OCI-LY1 (cell line): Measurements from ENCODE around the gene TACC3.

Experiments
- H2AFZ ChIP-seq: fragments of 200-600 bp; sonication (generic), shearing (Covaris generic); 2 replicates; pipeline ENCODE4 v1.6.0; 2014; ENCODE audit warnings: antibody characterized with exemption, mild to moderate bottlenecking, low read length
- H3F3A ChIP-seq: fragments of 200-600 bp; sonication (generic), shearing (Covaris generic); 2 replicates; pipeline ENCODE4 v1.6.0; 2014; ENCODE audit warnings: mild to moderate bottlenecking, antibody characterized with exemption, low read length, moderate library complexity; ENCODE audit not compliant: insufficient read depth
- H3K27ac ChIP-seq: fragments of 200-600 bp; sonication (generic); 2 replicates; pipeline ENCODE4 v1.5.1; 2014; ENCODE audit warnings: low read length, mixed run types, mild to moderate bottlenecking, low read depth; ENCODE audit not compliant: poor library complexity, severe bottlenecking
- H3K27me3 ChIP-seq: fragments of 200-600 bp; sonication (generic); 2 replicates; pipeline ENCODE4 v1.6.0; 2014; ENCODE audit warnings: antibody characterized with exemption, mild to moderate bottlenecking, low read length, moderate library complexity; ENCODE audit not compliant: insufficient read depth
- H3K36me3 ChIP-seq: fragments of 200-600 bp; sonication (generic); 2 replicates; pipeline ENCODE4 v1.6.1; 2014; ENCODE audit warnings: mild to moderate bottlenecking, antibody characterized with exemption, low read length, moderate library complexity, mixed read lengths; ENCODE audit not compliant: insufficient read depth
- H3K4me1 ChIP-seq: fragments of 200-600 bp; sonication (generic); 2 replicates; pipeline ENCODE4 v1.5.1; 2014; ENCODE audit warnings: mild to moderate bottlenecking, low read length, moderate library complexity; ENCODE audit not compliant: insufficient read depth, severe bottlenecking
- H3K4me2 ChIP-seq: fragments of 200-600 bp; sonication (generic), shearing (Covaris generic); 2 replicates; pipeline ENCODE4 v1.6.1; 2014; ENCODE audit warnings: low read length
- H3K4me3 ChIP-seq: fragments of 200-600 bp; sonication (generic); 2 replicates; pipeline ENCODE4 v1.5.1; 2014; ENCODE audit warnings: low read length, low read depth, mild to moderate bottlenecking, mixed read lengths; ENCODE audit not compliant: poor library complexity, severe bottlenecking
- H3K79me2 ChIP-seq: fragments of 200-600 bp; shearing (Covaris generic); 2 replicates; pipeline ENCODE4 v1.6.1; 2016; ENCODE audit warnings: mixed run types, low read length, mixed read lengths; ENCODE audit not compliant: insufficient read depth
- H3K9ac ChIP-seq: fragments of 200-600 bp; sonication (generic), shearing (Covaris generic); 2 replicates; pipeline ENCODE4 v1.6.1; 2014; ENCODE audit warnings: mild to moderate bottlenecking, low read length, mixed read lengths
- H3K9me2 ChIP-seq: fragments of 200-600 bp; sonication (generic), shearing (Covaris generic); 2 replicates; pipeline ENCODE4 v1.6.1; 2014; ENCODE audit warnings: low read depth, mild to moderate bottlenecking, low read length, mixed read lengths
- H3K9me3 ChIP-seq: fragments of 200-600 bp; shearing (Covaris generic); 2 replicates; pipeline ENCODE4 v1.6.1; 2014; ENCODE audit warnings: low read length, mixed read lengths
- H4K20me1 ChIP-seq: fragments of 200-600 bp; sonication (generic), shearing (Covaris generic); 2 replicates; pipeline ENCODE4 v1.6.0; 2016; ENCODE audit warnings: mild to moderate bottlenecking, low read length; ENCODE audit not compliant: insufficient read depth
- EZH2 ChIP-seq: fragments of 200-600 bp; sonication (generic), shearing (Covaris generic); IDR thresholded peaks from 2 replicates; pipeline ENCODE4 v1.8.0; 2017; ENCODE audit warnings: borderline replicate concordance, mixed run types, mild to moderate bottlenecking, antibody characterized with exemption, low read length, moderate library complexity, mixed read lengths
- TF ChIP-seq, protein P1 (sequence below): fragments of 200-600 bp; sonication (generic), shearing (Covaris generic); IDR thresholded peaks from 2 replicates; pipeline ENCODE4 v1.5.1; 2017; ENCODE audit warnings: mild to moderate bottlenecking, antibody characterized with exemption, low read length, moderate library complexity, mixed read lengths

The TACC3 gene

DNA sequence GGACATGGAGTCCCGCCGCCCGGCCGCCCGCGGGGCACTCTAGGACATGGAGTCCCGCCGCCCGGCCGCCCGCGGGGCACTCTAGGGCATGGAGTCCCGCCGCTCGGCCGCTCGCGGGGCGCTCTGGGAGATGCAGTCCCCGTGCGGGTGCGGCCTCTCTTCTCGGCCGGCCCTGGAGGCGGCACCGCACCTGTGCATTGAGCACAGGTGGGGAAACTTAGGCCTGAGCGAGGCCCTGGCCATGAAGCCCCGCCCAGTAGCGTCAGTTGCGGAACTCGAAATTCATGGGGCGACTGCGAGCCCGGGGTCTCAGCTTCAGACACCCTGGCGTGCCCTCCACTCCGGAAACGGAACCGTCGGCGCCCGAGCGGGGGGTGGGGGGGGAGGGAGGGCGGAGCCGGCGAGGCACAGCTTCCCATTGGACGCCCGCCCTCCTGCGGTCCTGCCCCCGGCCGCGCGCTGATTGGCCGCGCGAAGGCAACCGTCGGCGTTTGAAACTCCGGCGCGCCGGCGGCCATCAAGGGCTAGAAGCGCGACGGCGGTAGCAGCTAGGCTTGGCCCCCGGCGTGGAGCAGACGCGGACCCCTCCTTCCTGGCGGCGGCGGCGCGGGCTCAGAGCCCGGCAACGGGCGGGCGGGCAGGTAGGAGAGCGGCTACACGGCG, at the start of gene TACC3, which contains the start of gene TMEM129:
Gene TACC3 (plus strand): TSS at position 519 of the 663 bp plus-strand sequence. CDS start 1,901 bp downstream, outside the sequence.
Gene TMEM129 (minus strand): TSS at position 321 of the 663 bp plus-strand sequence. CDS start 486 bp downstream, outside the sequence.
- Histone ChIP-seq H3K79me2 (peaks cover 8% of the 10 kb centered on the region), H3K36me3 (peaks cover 24% of the 10 kb centered on the region), H3K9ac (peak within 1 kb of the TSS; percentile 92), H4K20me1 (no peaks in the 10 kb centered on the region), H3F3A (no peaks in the 10 kb centered on the region; the same call in 1 of the 2 replicates), H3K27me3 (no peaks in the 10 kb centered on the region), H3K27ac (peak within 1 kb of the TSS; percentile 97), H2AFZ (no peak within 1 kb of the TSS), H3K4me2 (peak within 1 kb of the TSS; percentile 98), H3K9me2 (no peaks in the 10 kb centered on the region), H3K4me1 (peaks cover 76% of the 10 kb centered on the region), H3K9me3 (no peaks in the 10 kb centered on the region), H3K4me3 (peak within 1 kb of the TSS; percentile 93)
- TF ChIP-seq EZH2, result no peak
- TF ChIP-seq, protein P1, sequence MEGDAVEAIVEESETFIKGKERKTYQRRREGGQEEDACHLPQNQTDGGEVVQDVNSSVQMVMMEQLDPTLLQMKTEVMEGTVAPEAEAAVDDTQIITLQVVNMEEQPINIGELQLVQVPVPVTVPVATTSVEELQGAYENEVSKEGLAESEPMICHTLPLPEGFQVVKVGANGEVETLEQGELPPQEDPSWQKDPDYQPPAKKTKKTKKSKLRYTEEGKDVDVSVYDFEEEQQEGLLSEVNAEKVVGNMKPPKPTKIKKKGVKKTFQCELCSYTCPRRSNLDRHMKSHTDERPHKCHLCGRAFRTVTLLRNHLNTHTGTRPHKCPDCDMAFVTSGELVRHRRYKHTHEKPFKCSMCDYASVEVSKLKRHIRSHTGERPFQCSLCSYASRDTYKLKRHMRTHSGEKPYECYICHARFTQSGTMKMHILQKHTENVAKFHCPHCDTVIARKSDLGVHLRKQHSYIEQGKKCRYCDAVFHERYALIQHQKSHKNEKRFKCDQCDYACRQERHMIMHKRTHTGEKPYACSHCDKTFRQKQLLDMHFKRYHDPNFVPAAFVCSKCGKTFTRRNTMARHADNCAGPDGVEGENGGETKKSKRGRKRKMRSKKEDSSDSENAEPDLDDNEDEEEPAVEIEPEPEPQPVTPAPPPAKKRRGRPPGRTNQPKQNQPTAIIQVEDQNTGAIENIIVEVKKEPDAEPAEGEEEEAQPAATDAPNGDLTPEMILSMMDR, result no peak

DNA sequence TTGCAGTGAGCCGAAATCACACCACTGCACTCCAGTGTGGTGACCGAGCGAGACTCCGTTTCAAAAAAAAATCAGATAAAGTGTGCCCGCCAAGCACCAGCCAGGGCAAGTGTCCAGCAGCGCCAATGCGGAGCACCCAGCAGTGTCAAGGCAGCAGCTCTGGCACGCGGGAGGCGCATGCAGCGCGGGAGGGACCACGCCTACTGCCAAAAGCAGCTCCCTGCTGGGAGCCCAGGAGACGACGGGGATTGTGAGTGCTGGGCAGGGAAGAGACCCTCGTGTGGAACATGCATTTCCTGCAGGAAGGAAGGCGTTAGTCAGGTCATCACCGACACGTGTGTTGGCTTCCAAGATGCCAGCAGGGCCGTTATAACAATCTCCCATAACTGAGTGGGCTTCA, 47.6 kb upstream of the TACC3 start:
- Histone ChIP-seq H2AFZ (no peak overlapping the region), H3K27me3 (no peaks in the 10 kb centered on the region), H3K4me2 (no peak overlapping the region), H3K4me1 (no peaks in the 10 kb centered on the region), H3K9me2 (no peaks in the 10 kb centered on the region), H3K9ac (no peak overlapping the region), H3F3A (no peaks in the 10 kb centered on the region), H3K36me3 (no peaks in the 10 kb centered on the region), H4K20me1 (no peaks in the 10 kb centered on the region), H3K9me3 (no peaks in the 10 kb centered on the region), H3K27ac (no peak overlapping the region), H3K4me3 (no peak overlapping the region), H3K79me2 (no peaks in the 10 kb centered on the region)
- TF ChIP-seq EZH2, result no peak
- TF ChIP-seq, protein P1, result no peak

DNA sequence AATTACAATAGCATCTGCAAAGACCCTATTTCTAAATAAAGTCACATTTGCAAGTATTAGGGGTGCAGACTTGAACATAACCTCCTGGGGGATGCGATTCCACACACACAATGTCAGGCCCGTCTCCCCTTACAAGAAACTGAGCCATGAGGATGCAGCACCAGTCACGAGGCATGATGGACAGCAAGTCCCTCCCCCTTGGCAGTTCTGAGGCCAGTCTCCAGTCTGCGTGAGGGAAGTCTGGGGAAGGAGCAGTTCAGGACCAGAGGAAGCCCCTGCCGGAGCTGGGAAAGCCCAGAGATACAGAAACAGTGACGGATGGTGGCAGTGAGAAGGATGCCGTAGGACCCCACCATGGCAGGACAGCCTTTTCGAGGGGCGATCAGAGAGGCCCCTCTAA, 46.6 kb upstream of the TACC3 start:
- H3K27ac ChIP-seq, result no peak overlapping the region
- H3K4me1 ChIP-seq, result no peaks in the 10 kb centered on the region
- H3K4me3 ChIP-seq, result no peak overlapping the region
- no peak overlapping the region for H2AFZ ChIP-seq
- TF ChIP-seq, protein P1, result no peak
- TF ChIP-seq EZH2, result no peak
- no peaks in the 10 kb centered on the region for H3K79me2 ChIP-seq
- no peak overlapping the region for H3K9ac ChIP-seq
- no peak overlapping the region for H3K4me2 ChIP-seq
- H3F3A ChIP-seq, result no peaks in the 10 kb centered on the region
- no peaks in the 10 kb centered on the region for H4K20me1 ChIP-seq
- no peaks in the 10 kb centered on the region for H3K9me3 ChIP-seq
- H3K27me3 ChIP-seq, result no peaks in the 10 kb centered on the region
- H3K36me3 ChIP-seq, result no peaks in the 10 kb centered on the region
- H3K9me2 ChIP-seq, result no peaks in the 10 kb centered on the region
